HG02610 (cell line): ENCODE data around the gene NDUFS2.
"Not testable (repeated sequence)": the region's sequence is repeated elsewhere in the genome, so short reads cannot be mapped to it uniquely, and the experiment has no call there.

Source experiments
- ATAC-seq: cut with Tn5 transposase; IDR thresholded peaks from one replicate; pipeline ENCODE4 v1.9.1; 2021; ENCODE audit warnings: mild to moderate bottlenecking, moderate library complexity; ENCODE audit not compliant: unreplicated experiment

Gene NDUFS2

GRCh38 chr1:161242313-161242712 is 40.1 kb downstream of the NDUFS2 start:
- ATAC-seq = no peak

DNA sequence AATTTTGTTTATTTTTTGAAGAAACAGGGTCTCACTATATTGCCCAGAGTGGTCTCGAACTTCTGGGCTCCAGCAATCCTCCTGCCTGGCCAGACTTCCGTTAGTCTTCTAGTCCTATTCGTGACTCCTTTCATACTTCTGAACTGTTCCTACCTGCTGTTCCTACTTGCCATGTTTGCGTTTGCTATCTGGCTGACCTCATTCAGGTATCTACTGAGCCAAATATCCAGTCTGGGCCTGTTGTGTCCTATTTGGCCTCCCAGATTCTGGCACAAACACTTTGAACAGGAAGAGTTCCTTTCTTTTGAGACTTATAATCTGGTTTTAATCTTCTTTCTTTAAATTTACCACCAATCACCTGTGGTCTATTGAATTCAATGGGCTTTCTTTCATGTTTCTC is 42.7 kb downstream of the NDUFS2 start:
- no peak for ATAC-seq

- ATAC-seq = not testable (repeated sequence)
Observed at GRCh38 chr1:161250100-161250499, 47.9 kb downstream of the NDUFS2 start.

DNA sequence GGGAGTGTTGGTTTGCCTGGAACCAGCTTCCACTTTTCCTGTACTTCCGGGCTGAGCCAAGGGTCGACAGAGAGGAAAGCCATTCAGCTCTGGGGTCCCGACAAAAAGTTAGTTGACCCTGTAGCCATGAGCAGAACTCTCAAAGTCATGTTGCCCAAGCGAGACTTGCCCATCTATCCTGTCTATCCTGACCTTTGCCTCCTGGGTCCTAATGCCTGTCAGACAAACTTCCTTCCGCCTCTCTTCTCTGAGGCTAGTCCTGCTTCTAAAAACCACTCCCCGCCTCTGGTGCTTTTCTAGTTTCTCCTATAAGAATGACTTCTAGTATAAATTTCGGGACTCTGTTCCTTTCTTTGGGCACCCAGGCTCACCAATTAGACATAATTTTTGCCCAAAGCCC is 48.7 kb downstream of the NDUFS2 start:
- ATAC-seq = no peak

DNA sequence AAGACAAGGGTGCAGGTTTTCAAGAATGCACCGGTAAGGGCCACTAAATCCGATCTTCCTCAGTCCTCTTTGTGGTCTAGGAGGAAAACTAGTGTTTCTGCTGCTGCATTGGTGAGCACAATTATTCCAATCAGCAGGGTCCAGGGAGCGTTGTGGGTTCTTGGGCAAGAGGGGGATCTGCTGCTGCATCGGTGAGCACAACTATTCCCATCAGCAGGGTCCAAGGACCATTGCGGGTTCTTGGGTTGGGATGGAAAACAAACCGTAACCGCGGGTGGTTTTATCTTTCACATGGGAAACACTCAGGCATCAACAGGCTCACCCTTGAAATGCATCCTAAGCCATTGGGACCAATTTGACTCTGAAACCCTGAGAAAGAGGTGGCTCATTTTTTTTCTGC is 49.4 kb downstream of the NDUFS2 start:
- ATAC-seq = no peak

DNA sequence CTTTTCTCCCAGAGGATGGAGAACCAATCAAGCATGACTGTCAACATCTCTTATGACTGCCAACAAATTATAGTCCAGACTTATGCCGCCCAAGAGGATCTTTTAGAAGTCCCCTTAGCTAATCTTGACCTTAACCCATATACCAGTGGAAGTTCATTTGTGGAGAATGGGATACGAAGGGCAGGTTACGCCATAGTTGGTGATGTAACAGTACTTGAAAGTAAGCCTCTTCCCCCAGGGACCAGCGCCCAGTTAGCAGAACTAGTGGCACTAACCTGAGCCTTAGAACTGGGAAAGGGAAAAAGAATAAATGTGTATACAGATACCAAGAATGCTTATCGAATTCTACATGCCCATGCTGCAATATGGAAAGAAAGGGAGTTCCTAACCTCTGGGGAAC is 53.1 kb downstream of the NDUFS2 start:
- not testable (repeated sequence) for ATAC-seq

DNA sequence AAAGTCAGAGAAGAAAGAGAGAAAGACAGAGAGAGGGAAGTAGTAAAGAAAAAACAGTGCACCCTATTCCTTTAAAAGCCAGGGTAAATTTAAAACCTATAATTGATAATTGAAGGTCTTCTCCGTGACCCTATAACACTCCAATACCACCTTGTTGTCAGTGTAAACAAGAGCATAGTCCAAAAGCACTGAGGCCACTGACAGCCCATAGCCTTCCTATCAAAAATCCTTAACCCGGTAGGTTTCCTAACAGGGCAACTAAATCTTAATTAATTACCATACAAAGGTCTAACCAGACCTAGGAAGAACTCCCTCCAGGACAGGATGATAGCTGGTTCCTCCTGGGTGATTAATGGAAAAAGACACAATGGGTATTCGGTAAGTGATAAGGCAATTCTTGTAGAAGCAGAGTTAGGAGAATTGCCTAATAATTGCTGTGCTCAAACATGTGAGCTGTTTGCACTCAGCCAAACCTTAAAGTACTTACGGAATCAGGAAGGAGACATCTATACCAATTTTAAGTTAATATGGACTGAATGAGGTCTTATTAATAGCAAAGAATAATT is 53.9 kb downstream of the NDUFS2 start:
- ATAC-seq = not testable (repeated sequence)

DNA sequence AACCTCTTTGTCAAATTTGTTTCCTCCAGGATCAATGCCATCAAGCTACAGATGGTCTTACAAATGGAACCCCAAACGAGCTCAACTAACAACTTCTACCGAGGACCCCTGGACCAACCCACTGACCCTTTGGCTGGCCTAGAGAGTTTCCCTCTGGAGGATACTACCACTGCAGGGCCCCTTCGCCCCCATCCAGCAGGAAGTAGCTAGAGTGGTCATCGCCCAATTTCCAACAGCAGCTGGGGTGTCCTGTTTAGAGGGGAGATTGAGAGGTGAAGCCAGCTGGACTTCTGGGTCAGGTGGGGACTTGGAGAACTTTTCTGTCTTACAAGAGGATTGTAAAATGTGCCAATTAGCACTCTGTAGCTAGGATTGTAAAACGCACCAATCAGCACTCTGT is 54.9 kb downstream of the NDUFS2 start:
- ATAC-seq = not testable (repeated sequence)

DNA sequence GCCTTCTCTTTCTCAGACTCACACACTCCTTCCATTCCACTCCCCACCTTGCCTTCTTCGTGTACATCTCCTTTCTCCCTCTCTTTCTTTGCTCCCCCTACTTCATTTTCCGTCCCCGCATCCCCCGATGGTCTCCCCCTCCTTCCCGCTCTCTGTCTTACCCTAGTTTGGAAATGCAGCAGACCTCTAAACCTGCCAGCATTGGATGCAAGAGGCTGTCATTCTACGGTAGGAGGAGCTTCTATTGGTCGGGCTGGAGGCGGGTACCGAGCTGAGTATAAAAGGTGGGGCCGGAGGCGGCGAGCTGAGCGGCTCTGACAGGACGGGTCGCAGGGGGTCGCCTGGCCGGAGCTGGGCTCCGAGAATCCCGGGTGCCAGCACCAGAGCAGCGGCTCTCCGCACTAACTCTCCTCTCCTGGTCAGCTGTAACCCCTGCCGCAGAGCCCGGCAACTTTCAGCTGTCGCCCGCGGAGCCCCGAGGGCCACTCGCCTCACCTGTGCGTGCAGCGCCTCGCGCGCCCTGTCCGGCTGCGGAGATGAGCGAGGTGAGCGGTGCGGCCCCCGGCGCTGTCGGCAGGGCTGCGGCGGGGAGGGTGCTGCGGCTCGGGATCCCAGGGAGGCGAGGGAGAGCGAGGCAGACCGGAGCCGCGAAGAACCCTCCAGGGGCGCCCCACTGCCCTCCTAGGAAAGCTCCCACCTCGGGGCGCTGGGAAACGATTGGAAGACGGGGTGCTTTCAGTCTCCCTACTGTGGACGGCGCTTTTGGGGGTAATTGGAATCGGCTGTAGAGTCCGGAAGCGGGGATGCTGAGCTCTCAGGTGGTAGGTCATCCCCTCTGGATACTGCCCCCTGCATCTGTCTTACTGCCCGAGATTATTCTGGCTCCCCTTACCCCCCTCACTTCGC is 56.5 kb downstream of the NDUFS2 start, which contains the start of gene PCP4L1:
PCP4L1 (plus strand) TSS at position 307 of the 906 bp plus-strand sequence; CDS start at position 537, 230 bp downstream.
- ATAC-seq = peak; percentile 50

- no peak for ATAC-seq
Observed at GRCh38 chr1:161259345-161259702, 57.2 kb downstream of the NDUFS2 start.

DNA sequence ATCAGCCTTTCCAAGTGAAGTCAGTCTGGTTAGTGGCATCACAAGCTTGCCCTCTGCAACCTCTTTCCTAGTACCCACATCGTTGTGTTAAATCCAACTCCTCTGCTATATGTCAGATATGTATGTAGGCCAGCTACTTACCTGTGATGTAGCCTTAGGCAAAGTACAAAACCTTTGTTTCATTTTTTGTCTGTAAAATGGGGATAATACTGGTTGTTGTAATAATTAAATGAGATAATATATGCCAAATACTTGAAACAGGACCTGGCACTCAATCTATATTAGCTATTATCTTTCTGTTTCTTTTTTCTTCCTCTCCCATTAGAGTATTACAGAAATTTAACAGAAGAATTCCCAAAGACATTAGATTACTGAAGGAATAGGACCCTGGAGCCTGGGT is 57.6 kb downstream of the NDUFS2 start:
- no peak for ATAC-seq

DNA sequence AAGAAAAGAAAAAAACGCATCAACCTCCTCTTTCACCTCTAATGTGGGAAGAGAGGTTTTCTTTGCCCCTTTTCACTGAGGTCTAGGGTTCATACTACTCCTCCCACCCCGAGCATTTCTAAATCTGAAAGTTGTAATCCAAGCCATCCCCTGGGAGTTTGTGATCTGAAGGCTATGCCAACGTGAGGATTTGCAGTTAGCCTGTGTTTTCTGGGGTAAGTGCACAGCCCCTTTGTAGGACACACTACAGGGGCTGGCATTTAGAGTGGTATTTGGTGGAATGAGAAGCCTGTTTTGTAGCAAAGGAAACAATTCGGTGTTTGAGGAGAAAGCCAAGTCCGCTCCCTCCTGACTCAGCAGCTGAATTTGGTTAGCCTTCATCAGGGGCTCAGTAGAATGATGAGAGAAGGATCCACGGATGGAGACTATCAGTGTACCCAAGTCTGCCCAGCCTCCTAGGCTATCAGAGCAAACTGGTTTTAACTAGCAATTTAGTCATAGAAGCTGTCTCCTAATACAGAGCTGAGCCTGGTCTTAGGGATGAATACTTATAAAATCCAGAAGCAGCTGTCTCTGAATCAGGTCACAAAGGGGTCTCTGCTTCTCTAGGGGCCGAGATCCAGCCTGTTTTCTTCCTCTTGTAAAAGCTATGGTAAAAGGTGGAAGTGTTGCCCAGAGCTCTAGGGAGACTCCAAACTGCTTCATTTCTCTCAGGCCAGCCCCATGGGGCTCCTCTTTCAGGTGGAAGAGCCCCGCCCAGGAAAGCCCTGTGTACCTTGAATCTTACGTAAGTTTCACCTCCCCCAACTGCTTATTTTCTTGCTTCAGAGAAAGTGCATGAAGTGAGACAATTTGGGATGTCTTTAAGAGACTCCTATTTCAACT is 58.5 kb downstream of the NDUFS2 start:
- ATAC-seq = no peak

DNA sequence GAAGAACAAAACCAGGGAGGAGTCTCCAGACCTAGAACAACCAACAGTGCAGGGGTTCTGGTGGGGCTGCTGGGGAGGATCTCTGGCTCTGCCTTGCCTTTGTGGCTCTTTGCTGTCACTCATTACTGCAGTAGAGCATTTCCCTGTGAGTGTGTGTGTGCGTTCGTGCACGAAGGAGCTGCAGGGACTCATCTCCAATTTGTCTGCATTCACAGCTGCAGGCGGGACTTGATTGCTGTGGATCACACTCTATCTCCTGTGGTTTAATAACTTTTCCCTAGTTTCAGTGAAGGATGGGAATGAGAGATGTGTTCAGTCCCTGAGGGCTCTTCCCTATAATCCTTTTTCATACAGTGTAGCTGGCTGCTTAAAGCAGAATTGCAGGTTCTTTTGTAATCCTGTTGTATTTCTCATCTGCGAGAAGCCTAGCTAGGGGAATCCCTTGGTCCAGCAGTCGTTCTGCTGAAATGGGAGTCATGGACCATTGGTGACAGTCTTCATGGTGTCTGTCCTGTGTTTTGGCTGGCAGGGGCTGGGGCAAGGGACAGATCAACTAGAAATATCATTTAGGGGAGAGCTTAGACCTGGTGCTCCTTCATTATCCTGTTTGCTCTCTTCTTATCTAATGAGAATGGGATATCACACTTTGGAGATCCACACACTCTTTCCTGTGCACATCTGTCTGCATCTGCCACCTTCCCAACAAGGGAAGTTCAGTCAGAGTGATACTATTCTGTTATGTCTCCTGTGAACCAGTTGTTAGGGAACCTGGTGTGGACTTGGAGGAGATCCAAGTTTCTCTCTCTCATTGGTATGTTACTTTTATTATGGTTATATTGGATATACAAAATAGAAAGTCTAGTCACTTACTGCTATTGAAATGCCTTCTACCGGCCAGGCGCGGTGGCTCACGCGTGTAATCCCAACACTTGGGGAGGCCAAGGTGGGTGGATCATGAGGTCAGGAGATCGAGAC is 59.4 kb downstream of the NDUFS2 start:
- no peak for ATAC-seq
